HepG2 (cell line): ENCODE data around the gene SLC9A8. TPM values are rescaled to one million over a fixed set of nuclear protein-coding genes. Genes with fewer than 3 reads are reported as not detected.

Source experiments
- ATAC-seq: fragments of 200-7000 bp; cut with Tn5 transposase; 3 replicates; pipeline ENCODE4 v1.9.1; 2020; ENCODE audit warnings: mild to moderate bottlenecking, moderate library complexity
- BruUV-seq: library from RNA; stranded (reverse); fragments of 400-500 nt; replicated peaks from 2 replicates; lab custom pipeline; 2021; lab: Mats Ljungman, UMichigan
- CTCF ChIA-PET: fragments of 300-600 bp; formaldehyde crosslinking; extraction: SDS; loops from one replicate; lab custom pipeline; 2021; ENCODE audit warnings: low total read pairs, inconsistent platforms, low intra/inter-chr PET ratio; lab: Yijun Ruan, JAX
- POLR2A ChIA-PET: fragments of 350-600 bp; sonication (Branson Sonifier 250); formaldehyde crosslinking; loops from one replicate; lab custom pipeline; 2020; ENCODE audit warnings: antibody characterized with exemption, inconsistent platforms; lab: Yijun Ruan, JAX
- DNase-seq: peaks from one replicate; pipeline ENCODE4 v3.0.0-alpha.2; 2015; ENCODE audit warnings: low spot score
- FAIRE-seq: peaks from 3 replicates; lab custom pipeline; 2011; peaks lifted over from hg19 to GRCh38; lab: Jason Lieb, UNC
- H2AFZ ChIP-seq: one replicate; pipeline ENCODE4 v1.6.1; 2011; ENCODE audit warnings: low read length, inconsistent platforms
- H3K27ac ChIP-seq: fragments of 300-600 bp; 3 replicates; pipeline ENCODE4 v1.8.0; 2011; ENCODE audit warnings: mixed run types, mild to moderate bottlenecking, mixed read lengths, low read length, inconsistent platforms; ENCODE audit not compliant: insufficient read depth; ENCODE audit errors: extremely low read length
- H3K27me3 ChIP-seq, 2 experiments: fragments of 200-600 bp in 1 of 2; 2 replicates in 1 of 2; 3 replicates in 1 of 2; pipeline versions ENCODE4 v1.6.0 to v1.8.0; 2011; ENCODE audit warnings: low read length in 2 of 2, mild to moderate bottlenecking in 2 of 2, moderate library complexity in 2 of 2, inconsistent platforms in 1 of 2; ENCODE audit not compliant: insufficient read depth in 2 of 2, control insufficient read depth in 1 of 2
- H3K36me3 ChIP-seq, 2 experiments: fragments of 200-600 bp in 1 of 2; replicated peaks in 1 of 2; 2 replicates in 1 of 2; 3 replicates in 1 of 2; pipeline versions ENCODE4 v1.5.1 to v1.8.0; 2011; ENCODE audit warnings: low read length in 2 of 2, inconsistent platforms in 1 of 2; ENCODE audit not compliant: insufficient read depth in 2 of 2, control insufficient read depth in 1 of 2
- H3K4me1 ChIP-seq: 2 replicates; pipeline ENCODE4 v1.5.1; 2012; ENCODE audit warnings: low read length, inconsistent platforms; ENCODE audit not compliant: insufficient read depth
- H3K4me2 ChIP-seq: 2 replicates; pipeline ENCODE4 v1.6.0; 2011; ENCODE audit warnings: low read depth, low read length, inconsistent platforms
- H3K4me3 ChIP-seq, 3 experiments: fragments of 200-600 bp in 1 of 3; sonication (generic), shearing (Covaris generic) in 1 of 3; replicated peaks in 1 of 3; 2 replicates each; pipeline ENCODE4 v1.5.1; 2011 to 2016; ENCODE audit warnings: low read length in 3 of 3, inconsistent platforms in 2 of 3, low read depth in 2 of 3, mild to moderate bottlenecking in 2 of 3, control low read depth in 1 of 3, mixed read lengths in 1 of 3; ENCODE audit not compliant: insufficient read depth in 1 of 3
- H3K79me2 ChIP-seq: one replicate; pipeline ENCODE4 v1.6.1; 2011; ENCODE audit warnings: low read length, inconsistent platforms; ENCODE audit not compliant: insufficient read depth
- H3K9ac ChIP-seq: 2 replicates; pipeline ENCODE4 v1.6.0; 2011; ENCODE audit warnings: mild to moderate bottlenecking, low read depth, low read length, inconsistent platforms; ENCODE audit not compliant: insufficient read depth
- H3K9me3 ChIP-seq: 2 replicates; pipeline ENCODE4 v1.5.1; 2012; ENCODE audit warnings: mild to moderate bottlenecking, low read length
- H4K20me1 ChIP-seq: 2 replicates; pipeline ENCODE4 v1.6.0; 2011; ENCODE audit warnings: inconsistent platforms, mild to moderate bottlenecking, low read length, moderate library complexity; ENCODE audit not compliant: insufficient read depth
- IRX3 ChIP-seq: sonication (generic); formaldehyde crosslinking; IDR thresholded peaks from 2 replicates; pipeline ENCODE4 v1.8.1; 2023; ENCODE audit warnings: mild to moderate bottlenecking, low read depth, missing genetic modification reagents, borderline replicate concordance
- MAFK ChIP-seq, 2 experiments: IDR thresholded peaks in 1 of 2; conservative IDR thresholded peaks in 1 of 2; 2 replicates each; pipeline ENCODE4 v1.6.1; 2011; ENCODE audit warnings: improper control_type of control experiment in 2 of 2, low read length in 2 of 2
- SNAPC2 ChIP-seq: sonication (generic); formaldehyde crosslinking; IDR thresholded peaks from 2 replicates; pipeline ENCODE4 v1.8.1; 2022; ENCODE audit warnings: mild to moderate bottlenecking, missing genetic modification reagents
- U2AF1 ChIP-seq: fragments of 200-400 bp; formaldehyde crosslinking; optimal IDR thresholded peaks from 2 replicates; pipeline ENCODE3; 2017; ENCODE audit warnings: mild to moderate bottlenecking, low read depth, low read length
- ZNF121 ChIP-seq: sonication (generic); formaldehyde crosslinking; IDR thresholded peaks from 2 replicates; pipeline ENCODE4 v1.5.0; 2020; ENCODE audit warnings: mild to moderate bottlenecking, missing genetic modification reagents
- ZNF20 ChIP-seq: sonication (generic); formaldehyde crosslinking; IDR thresholded peaks from 2 replicates; pipeline ENCODE4 v1.4.0; 2020; ENCODE audit warnings: mild to moderate bottlenecking, moderate library complexity, missing genetic modification reagents
- ZNF274 ChIP-seq: sonication (generic); formaldehyde crosslinking; IDR thresholded peaks from 2 replicates; pipeline ENCODE4 v1.5.1; 2020; ENCODE audit warnings: mild to moderate bottlenecking, missing genetic modification reagents
- ZNF598 ChIP-seq: sonication (generic); formaldehyde crosslinking; IDR thresholded peaks from 2 replicates; pipeline ENCODE4 v1.5.1; 2020; ENCODE audit warnings: mild to moderate bottlenecking, missing genetic modification reagents, borderline replicate concordance
- ZNF607 ChIP-seq: sonication (generic); formaldehyde crosslinking; IDR thresholded peaks from 2 replicates; pipeline ENCODE4 v1.5.1; 2020; ENCODE audit warnings: missing genetic modification reagents, mild to moderate bottlenecking, borderline replicate concordance
- WGBS: methylation state at CpG from one replicate; pipeline ENCODE4 v1.1.6; 2017; ENCODE audit warnings: low lambda C conversion rate; 5-methylcytosine and 5-hydroxymethylcytosine counted together
- in situ Hi-C: cut with HindIII; loops from 2 replicates; pipeline ENCODE4 v1.10.0; 2017; ENCODE audit warnings: low pct_unique_long_range_greater_than_20kb; ENCODE audit not compliant: extremely low pct_ligation_motif_present
- intact Hi-C: fragments of 100-400 bp; cut with micrococcal nuclease; formaldehyde crosslinking; loops from one replicate; pipeline ENCODE4 v1.10.0; 2022; ENCODE audit not compliant: unreplicated experiment
- polyA plus RNA-seq, 8 experiments: library from polyadenylated mRNA; depleted of rRNA in 3 of 8; stranded (reverse) in 7 of 8; unstranded in 1 of 8; fragments of >200 nt; fragmentation: Illumina TruSeq in 4 of 8; extraction: Trizol in 4 of 8; gene quantifications; 2 replicates each; pipeline versions ENCODE4 v1.2.1 to v1.2.3, GENCODE V29; 2011 to 2016; ENCODE audit warnings: low read depth in 4 of 8, missing spikeins in 1 of 8, mixed read lengths in 1 of 8; ENCODE audit not compliant: insufficient read depth in 1 of 8
- total RNA-seq, 5 experiments: library from RNA; depleted of rRNA; stranded (reverse); fragments of >200 nt; fragmentation: Illumina TruSeq; extraction: Trizol; gene quantifications; 2 replicates each; pipeline ENCODE4 v1.2.3, GENCODE V29; 2016; ENCODE audit warnings: low read depth in 1 of 5
- TF ChIP-seq, protein P1 (sequence below): sonication (generic); formaldehyde crosslinking; IDR thresholded peaks from 2 replicates; pipeline ENCODE4 v1.4.0; 2020; ENCODE audit warnings: missing genetic modification reagents
- TF ChIP-seq, protein P2 (sequence below): sonication (generic); formaldehyde crosslinking; IDR thresholded peaks from 2 replicates; pipeline ENCODE4 v1.8.0; 2022; ENCODE audit warnings: missing genetic modification reagents, low read depth, mild to moderate bottlenecking, borderline replicate concordance
- TF ChIP-seq, protein P3 (sequence below): sonication (generic); formaldehyde crosslinking; IDR thresholded peaks from 2 replicates; pipeline ENCODE4 v1.4.0; 2020; ENCODE audit warnings: missing genetic modification reagents, mild to moderate bottlenecking, borderline replicate concordance
- TF ChIP-seq, protein P4 (sequence below): sonication (generic); formaldehyde crosslinking; IDR thresholded peaks from 2 replicates; pipeline ENCODE4 v1.5.0; 2020; ENCODE audit warnings: missing genetic modification reagents

Gene SLC9A8
- total and polyA plus RNA-seq, 2 of the 13 experiments (the other 11 are each of a cell fraction or from before 2014, with no cell fraction given) = 4.1 to 7.4 TPM

DNA sequence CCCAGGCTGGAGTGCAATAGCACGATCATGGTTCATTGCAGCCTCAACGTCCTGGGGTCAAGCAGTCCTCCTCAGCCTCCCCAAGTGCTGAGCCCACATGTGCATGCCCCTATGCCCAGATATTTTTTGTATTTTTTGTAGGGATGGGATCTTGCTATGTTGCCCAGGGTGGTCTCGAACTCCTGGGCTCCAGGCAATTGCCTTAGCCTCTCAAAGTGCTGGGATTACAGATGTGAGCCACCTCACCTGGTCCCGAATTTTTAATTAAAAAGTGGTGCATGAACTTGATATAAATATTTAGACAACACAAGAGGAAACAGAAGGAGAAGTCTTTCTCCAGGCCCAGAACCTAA lies 116.5 kb downstream of the SLC9A8 start:
- no peaks in the 10 kb centered on the region for H3K9me3 ChIP-seq
- ATAC-seq (peak; percentile 37), FAIRE-seq (no peak), DNase-seq (no peak)
- WGBS = 5% methylated on average over 4 of the region's 4 CpGs
- intact Hi-C loops = loop anchor here (1.0 to 2.0 kb wide), 3 partner anchors 14 to 319 kb away; partner anchors contain the start of gene SPATA2
- CTCF ChIA-PET = interaction anchor here (1.0 to 2.1 kb wide), 9 partner anchors 13 to 387 kb away, joined by 3 to 23 read pairs (median 6); partner anchors contain the start of gene SPATA2
- H4K20me1 ChIP-seq = no peaks in the 10 kb centered on the region
- in situ Hi-C loops = no loop called here
- TF ChIP-seq, protein P1, sequence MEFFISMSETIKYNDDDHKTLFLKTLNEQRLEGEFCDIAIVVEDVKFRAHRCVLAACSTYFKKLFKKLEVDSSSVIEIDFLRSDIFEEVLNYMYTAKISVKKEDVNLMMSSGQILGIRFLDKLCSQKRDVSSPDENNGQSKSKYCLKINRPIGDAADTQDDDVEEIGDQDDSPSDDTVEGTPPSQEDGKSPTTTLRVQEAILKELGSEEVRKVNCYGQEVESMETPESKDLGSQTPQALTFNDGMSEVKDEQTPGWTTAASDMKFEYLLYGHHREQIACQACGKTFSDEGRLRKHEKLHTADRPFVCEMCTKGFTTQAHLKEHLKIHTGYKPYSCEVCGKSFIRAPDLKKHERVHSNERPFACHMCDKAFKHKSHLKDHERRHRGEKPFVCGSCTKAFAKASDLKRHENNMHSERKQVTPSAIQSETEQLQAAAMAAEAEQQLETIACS = no peak
- 0 out of 2 replicates have a peak, but pooled peaks have one; percentile 21 for TF ChIP-seq SNAPC2 (CRISPR knock-in tag)
- 0 out of 2 replicates have a peak, but pooled peaks have one; percentile 21 for TF ChIP-seq ZNF274
- TF ChIP-seq IRX3 (CRISPR knock-in tag) = no peak
- TF ChIP-seq, protein P2, sequence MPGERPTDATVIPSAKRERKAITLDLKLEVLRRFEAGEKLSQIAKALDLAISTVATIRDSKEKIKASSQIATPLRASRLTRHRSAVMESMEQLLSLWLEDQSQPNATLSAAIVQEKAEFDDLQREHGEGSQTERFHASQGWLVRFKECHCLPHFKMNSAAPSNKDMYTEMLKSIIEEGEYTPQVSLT = 0 out of 2 replicates have a peak, but pooled peaks have one; percentile 12
- TF ChIP-seq ZNF598 (CRISPR knock-in tag) = no peak
- TF ChIP-seq, protein P3, sequence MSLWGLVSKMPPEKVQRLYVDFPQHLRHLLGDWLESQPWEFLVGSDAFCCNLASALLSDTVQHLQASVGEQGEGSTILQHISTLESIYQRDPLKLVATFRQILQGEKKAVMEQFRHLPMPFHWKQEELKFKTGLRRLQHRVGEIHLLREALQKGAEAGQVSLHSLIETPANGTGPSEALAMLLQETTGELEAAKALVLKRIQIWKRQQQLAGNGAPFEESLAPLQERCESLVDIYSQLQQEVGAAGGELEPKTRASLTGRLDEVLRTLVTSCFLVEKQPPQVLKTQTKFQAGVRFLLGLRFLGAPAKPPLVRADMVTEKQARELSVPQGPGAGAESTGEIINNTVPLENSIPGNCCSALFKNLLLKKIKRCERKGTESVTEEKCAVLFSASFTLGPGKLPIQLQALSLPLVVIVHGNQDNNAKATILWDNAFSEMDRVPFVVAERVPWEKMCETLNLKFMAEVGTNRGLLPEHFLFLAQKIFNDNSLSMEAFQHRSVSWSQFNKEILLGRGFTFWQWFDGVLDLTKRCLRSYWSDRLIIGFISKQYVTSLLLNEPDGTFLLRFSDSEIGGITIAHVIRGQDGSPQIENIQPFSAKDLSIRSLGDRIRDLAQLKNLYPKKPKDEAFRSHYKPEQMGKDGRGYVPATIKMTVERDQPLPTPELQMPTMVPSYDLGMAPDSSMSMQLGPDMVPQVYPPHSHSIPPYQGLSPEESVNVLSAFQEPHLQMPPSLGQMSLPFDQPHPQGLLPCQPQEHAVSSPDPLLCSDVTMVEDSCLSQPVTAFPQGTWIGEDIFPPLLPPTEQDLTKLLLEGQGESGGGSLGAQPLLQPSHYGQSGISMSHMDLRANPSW = no peak
- TF ChIP-seq U2AF1 = no peak
- TF ChIP-seq ZNF607 (CRISPR knock-in tag) = 0 out of 2 replicates have a peak, but pooled peaks have one; percentile 27
- peak; percentile 98 for TF ChIP-seq ZNF121 (CRISPR knock-in tag)
- TF ChIP-seq, protein P4, sequence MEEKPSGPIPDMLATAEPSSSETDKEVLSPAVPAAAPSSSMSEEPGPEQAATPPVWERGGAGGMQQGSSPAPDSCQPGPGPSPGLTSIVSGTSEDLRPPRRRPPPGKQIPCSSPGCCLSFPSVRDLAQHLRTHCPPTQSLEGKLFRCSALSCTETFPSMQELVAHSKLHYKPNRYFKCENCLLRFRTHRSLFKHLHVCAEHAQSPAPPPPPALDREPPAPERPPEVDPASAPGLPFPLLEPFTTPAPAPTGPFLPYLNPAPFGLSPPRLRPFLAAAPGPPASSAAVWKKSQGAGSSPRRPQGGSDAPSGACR = no peak
- 0 out of 2 replicates have a peak, but pooled peaks have one; percentile 14 for TF ChIP-seq ZNF20 (CRISPR knock-in tag)
- no peak for TF ChIP-seq MAFK (conservative IDR thresholded peaks at IDR 0.05 in 1 of 2, IDR thresholded peaks at IDR 0.05 in 1 of 2; ENCODE audit: low read length in 2 of 2)
- TF ChIP-seq, all 625 proteins: peak for 6
- Histone ChIP-seq H3K9ac (no peak overlapping the region), H3K36me3 (no peaks in the 10 kb centered on the region), H3K4me1 (peaks cover 44% of the 10 kb centered on the region), H3K79me2 (no peaks in the 10 kb centered on the region), H3K4me2 (peak overlapping the region; percentile 64), H3K27me3 (no peaks in the 10 kb centered on the region), H3K4me3 (peak overlapping the region in 1 of 3 experiments; percentile 36; a peak in 1 of 6 replicates), H3K27ac (no peak overlapping the region), H2AFZ (peak overlapping the region; percentile 52)
- POLR2A ChIA-PET = interaction anchor here (5.9 kb wide), 1 partner anchor 13 kb away, joined by 28 read pairs; the partner anchor contains the start of gene SPATA2
- no TSS peak for BruUV-seq
